ENCODE data around the gene CLTCL1. TPM values are rescaled to one million over a fixed set of nuclear protein-coding genes. Genes with fewer than 3 reads are reported as not detected.
"Not testable (repeated sequence)": the region's sequence is repeated elsewhere in the genome, so short reads cannot be mapped to it uniquely, and the experiment has no call there.

The CLTCL1 gene
- total RNA-seq, 1 experiment from 2014 or later = 0.18 TPM

DNA sequence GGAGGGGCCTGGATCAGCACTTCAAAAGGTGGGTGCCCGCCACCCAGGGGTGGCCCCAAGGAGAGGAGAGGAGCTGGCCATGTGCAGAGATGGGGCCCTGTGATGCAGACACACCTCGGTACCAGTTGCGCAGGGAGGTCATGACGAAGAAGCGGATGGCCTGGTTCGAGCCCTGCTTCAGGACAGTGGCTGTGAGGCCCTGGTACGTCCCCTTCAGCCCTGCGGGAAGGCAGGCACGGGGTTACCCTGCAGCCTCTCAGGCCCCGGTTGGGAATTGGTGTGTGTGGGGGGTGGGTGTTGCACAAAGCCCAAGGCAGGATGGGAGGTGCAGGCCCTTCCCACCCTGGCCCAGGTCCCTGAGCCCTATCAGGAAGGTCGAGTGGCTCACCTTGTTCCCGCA lies 114.8 kb downstream of the CLTCL1 start:
- DNase-seq (ENCODE audit: low spot score) = no peak

DNA sequence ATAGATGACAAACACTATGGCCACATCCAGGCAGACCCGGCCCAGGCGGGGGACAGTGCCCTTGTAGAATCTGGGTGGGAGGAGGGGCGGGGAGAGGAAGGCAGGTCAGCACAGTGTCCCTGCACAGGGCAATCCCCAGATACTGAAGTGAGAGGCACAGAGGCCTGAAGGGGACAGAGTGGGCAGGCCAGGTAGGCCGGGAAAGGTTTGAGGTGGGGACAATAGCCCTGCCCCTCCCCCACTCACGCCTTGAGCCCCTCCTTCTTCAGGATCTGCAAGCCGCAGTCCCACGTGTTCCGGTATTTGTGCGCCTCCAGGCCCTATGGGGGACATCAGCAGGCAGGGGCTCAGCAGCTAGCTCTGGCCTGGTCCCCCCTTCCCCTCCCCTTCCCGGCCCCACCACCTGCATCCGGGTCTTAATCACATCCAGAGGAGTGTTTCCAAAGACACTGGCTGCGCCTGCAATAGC lies 115.3 kb downstream of the CLTCL1 start:
- DNase-seq (ENCODE audit: low spot score) = no peak

- DNase-seq (ENCODE audit: low spot score) = no peak
Measured at GRCh38 chr22:19175602-19176174, 115.8 kb downstream of the CLTCL1 start.

DNA sequence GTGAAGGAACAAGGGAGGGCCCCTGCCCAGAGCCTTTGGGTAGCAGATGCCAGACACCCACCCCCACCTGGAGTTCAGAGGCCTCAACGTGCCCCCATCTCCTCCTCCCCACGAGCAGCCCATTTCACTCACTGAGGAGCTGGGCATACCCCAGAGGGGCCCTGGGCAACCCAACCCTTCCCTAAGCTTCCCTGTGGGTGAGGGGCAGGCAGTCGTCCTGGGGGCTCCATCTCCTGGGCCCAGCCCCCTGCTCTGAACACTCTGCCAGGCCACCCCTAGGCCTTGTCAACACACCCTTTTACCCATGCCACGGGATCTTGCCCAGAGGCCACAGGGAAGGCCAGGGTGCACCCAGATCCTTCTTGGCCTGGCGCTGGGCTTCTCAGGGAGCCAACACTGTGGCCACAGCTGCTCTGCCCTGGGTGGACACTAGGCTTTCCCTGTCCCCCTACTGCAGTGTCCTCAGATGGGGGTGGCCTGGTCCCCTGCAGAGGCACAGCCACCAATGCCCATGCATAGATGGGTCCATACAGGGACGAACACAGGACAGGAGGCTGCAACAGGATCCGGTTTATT lies 116.4 kb downstream of the CLTCL1 start:
- DNase-seq (ENCODE audit: low spot score) = no peak

- peak; percentile 53 for DNase-seq (ENCODE audit: low spot score)
Measured at GRCh38 chr22:19174106-19175025, 117.2 kb downstream of the CLTCL1 start.

DNA sequence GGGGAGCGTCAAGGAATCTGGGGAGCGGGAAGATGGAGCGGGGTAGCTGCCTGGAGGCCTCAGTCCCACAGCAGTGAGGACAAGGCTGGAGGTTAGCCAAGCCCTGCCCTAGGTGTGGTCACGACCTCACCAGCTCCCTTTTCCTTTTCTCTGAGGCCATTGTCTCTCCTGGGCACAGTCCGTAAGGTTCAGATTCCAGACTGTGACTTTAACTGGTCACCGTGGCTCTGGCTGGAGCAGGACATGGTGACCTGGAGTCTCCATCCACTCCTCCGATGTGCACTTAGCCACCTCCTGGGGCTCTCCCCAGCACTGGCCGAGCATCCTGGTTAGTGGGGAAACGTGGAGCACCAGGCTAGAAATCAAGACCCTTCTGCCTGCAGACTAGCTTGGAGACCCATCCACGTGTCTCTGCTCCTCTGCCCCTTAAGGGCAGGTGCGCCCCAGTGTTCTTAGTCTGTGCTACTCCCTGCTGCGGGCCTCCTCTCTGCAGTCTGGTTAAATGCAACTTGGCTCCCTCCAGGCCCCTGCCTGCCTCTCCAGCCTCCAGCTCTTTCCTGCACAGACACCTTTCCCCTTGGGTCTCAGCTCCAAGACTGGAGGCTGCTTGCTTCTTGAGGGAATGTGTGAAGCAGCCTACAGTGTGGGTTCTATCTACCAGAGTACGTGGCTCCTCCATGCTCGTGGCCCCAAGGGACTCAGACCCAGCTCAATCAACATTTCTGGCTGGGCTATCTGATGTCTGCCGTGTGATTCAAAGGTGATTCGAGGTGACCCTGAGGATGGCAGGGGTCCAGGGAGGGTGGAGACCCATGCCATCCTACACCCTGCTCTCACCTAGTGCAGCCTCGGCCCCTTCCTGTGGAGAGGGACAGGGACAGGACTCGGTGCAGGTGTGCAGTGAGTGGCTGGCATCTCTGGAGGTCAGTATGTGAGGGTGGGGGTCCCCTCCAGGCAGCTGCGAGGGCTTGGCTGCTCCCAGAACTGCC lies 118.2 kb downstream of the CLTCL1 start:
- no peak for DNase-seq (ENCODE audit: low spot score)

DNA sequence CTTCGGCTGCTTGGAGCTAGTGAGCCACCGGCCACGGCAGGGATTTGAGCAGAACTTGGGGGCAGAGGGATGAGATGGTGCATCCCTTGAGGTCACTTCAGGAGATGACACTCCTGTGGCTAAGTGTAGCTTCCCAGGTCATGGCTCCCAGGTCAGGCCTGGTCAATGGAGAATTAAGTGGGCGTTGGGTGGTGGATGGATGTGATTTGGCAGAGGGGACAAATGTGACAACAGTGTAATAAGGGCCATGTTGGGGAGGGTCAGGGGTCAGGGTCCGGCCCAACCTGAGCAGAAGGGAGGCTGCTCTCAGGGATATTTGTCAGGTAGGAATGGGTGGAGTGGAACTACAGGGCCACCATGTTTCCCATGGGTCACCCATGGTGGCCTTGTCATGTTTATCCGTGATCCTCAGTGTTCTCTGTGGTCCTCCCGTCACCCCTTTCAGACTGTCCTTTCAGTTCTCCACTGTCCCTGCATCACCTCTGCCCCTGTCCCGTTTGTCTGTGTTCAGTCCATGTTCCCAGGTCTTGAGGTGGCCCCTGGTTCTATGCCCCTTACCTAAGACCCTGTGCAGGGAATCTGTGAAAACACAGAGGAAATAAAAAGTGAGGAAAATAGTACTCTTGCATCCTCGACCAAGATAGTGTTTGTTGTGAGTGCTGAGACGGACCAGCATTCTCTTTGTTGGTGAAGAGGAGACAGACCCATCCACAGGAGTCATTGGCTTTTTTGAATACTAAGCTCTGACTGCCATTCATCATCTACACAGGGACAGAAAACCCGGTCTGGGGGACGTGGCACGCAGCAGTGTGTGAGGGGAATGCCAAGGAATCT lies 119.1 kb downstream of the CLTCL1 start:
- DNase-seq (ENCODE audit: low spot score) = no peak

DNA sequence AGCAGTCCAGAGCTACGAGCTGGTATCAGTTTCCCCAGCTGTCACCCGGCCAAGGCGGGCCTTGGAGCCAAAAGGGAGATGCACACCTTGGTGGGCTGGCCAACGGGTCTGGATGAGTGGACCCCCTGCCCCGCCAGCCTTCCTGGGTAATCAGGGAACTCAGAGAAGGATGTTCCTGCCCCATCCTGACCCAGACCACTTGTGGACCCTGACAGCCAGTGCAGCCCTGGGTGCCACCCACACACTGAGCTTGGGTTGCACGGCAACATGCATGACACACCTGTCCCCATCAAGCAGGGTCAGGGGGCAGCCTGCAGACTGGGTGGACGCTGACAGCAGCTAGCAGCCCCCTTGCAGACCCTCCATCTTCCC lies 121.6 kb downstream of the CLTCL1 start:
- no peak for DNase-seq (ENCODE audit: low spot score)

DNA sequence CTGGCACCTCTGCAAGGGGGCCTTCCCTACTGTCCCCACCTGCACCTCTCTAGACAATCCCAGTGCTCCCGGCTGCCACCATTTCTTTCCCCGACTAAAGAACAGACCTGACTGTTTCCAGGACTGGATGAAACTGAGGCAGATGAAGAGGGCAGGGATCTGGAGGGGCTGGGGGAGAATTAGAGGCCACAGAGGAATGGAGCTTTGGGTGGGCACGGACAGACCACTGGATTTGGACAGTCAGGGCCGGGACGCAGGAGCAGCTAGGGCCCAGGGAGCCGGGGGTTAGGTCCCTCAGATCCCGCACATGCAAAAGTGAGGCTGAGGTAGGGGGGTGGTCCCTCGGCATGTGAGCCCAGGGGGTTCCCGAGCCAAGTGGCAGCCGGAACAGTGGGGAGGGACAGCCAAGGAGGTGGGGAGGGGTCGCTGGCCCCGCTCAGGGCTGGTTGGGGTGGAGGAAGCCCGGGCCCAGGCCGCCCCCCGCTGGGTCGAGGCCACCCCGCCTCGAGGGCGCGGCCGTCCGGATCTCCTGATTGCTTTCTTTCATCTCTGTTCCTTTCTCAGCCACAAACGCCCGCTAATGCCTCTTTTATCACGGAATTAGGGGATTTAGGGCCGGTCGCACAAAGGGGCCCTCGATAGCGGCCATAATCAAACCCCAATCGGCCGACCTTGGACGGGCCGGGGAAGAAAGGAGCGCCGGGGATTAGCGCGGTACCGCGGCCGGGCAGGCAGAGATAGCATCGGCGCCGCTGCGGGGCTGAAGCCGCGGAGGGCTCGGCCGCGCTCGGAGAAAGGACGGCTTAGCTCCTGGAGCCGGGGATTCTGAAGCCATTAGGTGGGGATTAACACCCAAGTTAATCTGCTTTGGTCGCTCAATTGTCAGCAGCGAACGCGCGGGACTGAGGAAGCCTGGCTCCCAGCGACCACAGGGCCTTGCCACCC lies 122.2 kb downstream of the CLTCL1 start:
- DNase-seq (ENCODE audit: low spot score) = peak; percentile 0

DNA sequence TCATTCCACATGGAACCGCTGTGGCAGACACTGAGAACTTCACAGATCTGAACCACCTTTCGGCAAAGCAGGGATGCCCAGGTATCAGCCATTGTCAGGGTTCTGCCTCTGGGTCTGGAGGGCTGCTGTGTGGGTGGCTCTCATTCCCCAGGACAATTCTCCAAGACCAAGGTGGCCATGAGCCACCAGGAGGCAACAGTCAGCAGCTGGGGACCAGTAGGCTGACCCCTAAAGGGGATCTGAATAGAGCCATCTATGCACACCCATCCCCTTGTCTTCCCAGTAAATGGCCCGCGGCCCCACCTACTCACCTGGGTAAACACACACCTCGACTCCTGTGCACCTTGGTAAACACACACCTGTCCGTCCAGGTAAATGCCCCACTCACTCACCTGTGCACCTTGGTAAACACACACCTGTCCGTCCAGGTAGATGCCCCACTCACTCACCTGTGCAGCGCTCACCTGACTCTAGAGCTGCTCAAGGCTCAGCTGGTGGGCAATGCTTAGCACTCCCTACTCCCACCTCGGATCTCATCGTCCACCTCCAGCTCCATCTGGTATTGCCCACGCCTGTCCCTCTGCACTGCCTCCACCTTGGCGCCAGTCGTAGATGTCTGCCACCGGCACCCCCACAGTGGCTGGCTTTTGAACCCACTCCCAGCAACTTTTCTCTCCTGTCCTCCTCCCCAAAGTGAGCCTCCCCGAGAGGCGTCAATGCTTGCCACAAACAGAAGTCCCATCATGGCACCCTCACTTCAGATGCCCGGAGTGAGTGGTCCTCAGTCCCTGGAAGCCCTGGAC lies 123.2 kb downstream of the CLTCL1 start:
- peak; percentile 53 for DNase-seq (ENCODE audit: low spot score)

GRCh38 chr22:19167106-19167869 lies 124.2 kb downstream of the CLTCL1 start:
- DNase-seq (ENCODE audit: low spot score) = no peak

GRCh38 chr22:19166421-19166820 lies 125.1 kb downstream of the CLTCL1 start:
- no peak for DNase-seq (ENCODE audit: low spot score)

- no peak for DNase-seq (ENCODE audit: low spot score)
Measured at GRCh38 chr22:19164425-19164824, 127.1 kb downstream of the CLTCL1 start.

GRCh38 chr22:19158649-19159048 lies 132.9 kb downstream of the CLTCL1 start:
- not testable (repeated sequence) for DNase-seq (ENCODE audit: low spot score)

DNA sequence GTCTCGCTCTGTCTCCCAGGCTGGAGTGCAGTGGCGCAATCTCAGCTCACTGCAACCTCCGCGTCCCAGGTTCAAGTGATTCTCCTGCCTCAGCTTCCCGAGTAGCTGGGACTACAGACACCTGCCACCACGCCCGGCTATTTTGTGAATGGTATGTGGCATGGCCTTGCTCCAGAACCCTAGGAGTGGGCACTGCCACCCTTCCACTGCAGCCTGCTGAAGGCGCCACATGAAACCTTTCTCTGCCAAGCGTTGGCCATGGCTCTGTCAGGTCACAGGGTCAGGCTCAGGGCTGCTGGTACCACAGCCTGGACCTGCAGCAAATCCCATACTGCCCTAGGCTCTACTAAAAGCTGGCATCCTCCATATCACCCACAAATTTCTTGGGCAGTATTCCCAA lies 135.4 kb downstream of the CLTCL1 start:
- DNase-seq (ENCODE audit: low spot score) = not testable (repeated sequence)

GRCh38 chr22:19152942-19153883 lies 138.3 kb downstream of the CLTCL1 start:
- no peak for DNase-seq (ENCODE audit: low spot score)

Data from HT-29 (cell line).